ENCODE results near the gene GLTP.
"Not testable (repeated sequence)": the region's sequence is repeated elsewhere in the genome, so short reads cannot be mapped to it uniquely, and the experiment has no call there.

Gene GLTP

GRCh38 chr12:109900752-109901580 lies 20.6 kb upstream of the GLTP start:
- DNase-seq: peak; percentile 25

GRCh38 chr12:109899783-109900751 lies 19.7 kb upstream of the GLTP start, which contains the start of gene TCHP:
Gene TCHP, plus strand, starts transcription at chr12:109900274. Its CDS starts 2,753 bp downstream, at chr12:109903027.
- DNase-seq: peak; percentile 84

GRCh38 chr12:109899345-109899744 lies 19.0 kb upstream of the GLTP start:
- not testable (repeated sequence) for DNase-seq

GRCh38 chr12:109897029-109897428 lies 16.7 kb upstream of the GLTP start:
- DNase-seq: no peak

GRCh38 chr12:109896188-109896587 lies 15.8 kb upstream of the GLTP start:
- no peak for DNase-seq

- DNase-seq: no peak
Measured at GRCh38 chr12:109894939-109895338, 14.6 kb upstream of the GLTP start.

- DNase-seq: no peak
Measured at GRCh38 chr12:109893261-109893995, 13.1 kb upstream of the GLTP start.

- no peak for DNase-seq
Measured at GRCh38 chr12:109892748-109893147, 12.4 kb upstream of the GLTP start.

- no peak for DNase-seq
Measured at GRCh38 chr12:109892165-109892715, 11.9 kb upstream of the GLTP start.

GRCh38 chr12:109891731-109892130 lies 11.4 kb upstream of the GLTP start:
- DNase-seq: not testable (repeated sequence)

- DNase-seq: no peak
Measured at GRCh38 chr12:109890620-109891170, 10.4 kb upstream of the GLTP start.

- no peak for DNase-seq
Measured at GRCh38 chr12:109888179-109889020, 8.1 kb upstream of the GLTP start.

GRCh38 chr12:109885616-109886015 lies 5.3 kb upstream of the GLTP start:
- DNase-seq: no peak

GRCh38 chr12:109883461-109883860 lies 3.1 kb upstream of the GLTP start:
- no peak for DNase-seq

GRCh38 chr12:109881752-109882151 lies 1.4 kb upstream of the GLTP start:
- no peak for DNase-seq

GRCh38 chr12:109880938-109881337 lies 597 bp upstream of the GLTP start:
- no peak for DNase-seq

GRCh38 chr12:109879351-109880042 lies 844 bp downstream of the GLTP start:
- no peak for DNase-seq

GRCh38 chr12:109878749-109879148 lies 1.6 kb downstream of the GLTP start:
- no peak for DNase-seq

- DNase-seq: no peak
Measured at GRCh38 chr12:109878247-109878625, 2.1 kb downstream of the GLTP start.

GRCh38 chr12:109877504-109878246 lies 2.7 kb downstream of the GLTP start:
- DNase-seq: no peak

Data from NCI-H146 (cell line).